Neural progenitor cell (in vitro differentiated cells): ENCODE data around the gene KIF4A. TPM values are rescaled to one million over a fixed set of nuclear protein-coding genes. Genes with fewer than 3 reads are reported as not detected.
"Not testable (repeated sequence)": the region's sequence is repeated elsewhere in the genome, so short reads cannot be mapped to it uniquely, and the experiment has no call there.

Experiments used
- DNase-seq: peaks from one replicate; pipeline ENCODE4 v3.0.0-alpha.2; 2016; ENCODE audit warnings: low spot score
- H2AFZ ChIP-seq: fragments of 200-600 bp; sonication (generic); replicated peaks from 2 replicates; pipeline ENCODE4 v1.6.1; 2016; ENCODE audit warnings: antibody characterized with exemption
- H3F3A ChIP-seq: fragments of 200-600 bp; sonication (generic); 2 replicates; pipeline ENCODE4 v1.6.1; 2016; ENCODE audit warnings: antibody characterized with exemption, low read depth
- H3K27ac ChIP-seq: fragments of 200-600 bp; sonication (generic); 2 replicates; pipeline ENCODE4 v1.5.1; 2016; ENCODE audit warnings: mild to moderate bottlenecking
- H3K27me3 ChIP-seq: fragments of 200-600 bp; sonication (generic); 2 replicates; pipeline ENCODE4 v1.6.1; 2016; ENCODE audit warnings: mild to moderate bottlenecking, moderate library complexity
- H3K36me3 ChIP-seq: fragments of 200-600 bp; sonication (generic); 2 replicates; pipeline ENCODE4 v1.5.1; 2016
- H3K4me1 ChIP-seq: fragments of 200-600 bp; sonication (generic); 2 replicates; pipeline ENCODE4 v1.6.1; 2016; ENCODE audit warnings: mixed run types
- H3K4me2 ChIP-seq: fragments of 200-600 bp; sonication (generic); 2 replicates; pipeline ENCODE4 v1.6.1; 2016
- H3K4me3 ChIP-seq: fragments of 200-600 bp; sonication (generic); 2 replicates; pipeline ENCODE4 v1.5.1; 2016
- H3K79me2 ChIP-seq: fragments of 200-600 bp; sonication (generic); 2 replicates; pipeline ENCODE4 v1.6.1; 2016; ENCODE audit warnings: low read depth
- H3K9ac ChIP-seq: fragments of 200-600 bp; sonication (generic); 2 replicates; pipeline ENCODE4 v1.6.1; 2016
- H3K9me3 ChIP-seq: fragments of 200-600 bp; sonication (generic); 2 replicates; pipeline ENCODE4 v1.5.1; 2016; ENCODE audit warnings: low read depth
- H4K20me1 ChIP-seq: fragments of 200-600 bp; sonication (generic); 2 replicates; pipeline ENCODE4 v1.6.1; 2016; ENCODE audit warnings: low read depth
- H3K27ac Mint-ChIP-seq: 3 replicates; pipeline ENCODE4 v1.8.0; 2021; ENCODE audit warnings: mixed read lengths
- H3K27me3 Mint-ChIP-seq: 2 replicates; pipeline ENCODE4 v1.8.0; 2022; ENCODE audit warnings: low read depth, mild to moderate bottlenecking, inconsistent platforms, moderate library complexity, mixed read lengths; ENCODE audit not compliant: insufficient read depth
- H3K36me3 Mint-ChIP-seq: 3 replicates; pipeline ENCODE4 v1.8.0; 2021; ENCODE audit warnings: mixed read lengths
- H3K4me1 Mint-ChIP-seq: 3 replicates; pipeline ENCODE4 v1.8.0; 2021; ENCODE audit warnings: mixed read lengths
- H3K4me3 Mint-ChIP-seq: 3 replicates; pipeline ENCODE4 v1.8.0; 2021; ENCODE audit warnings: mild to moderate bottlenecking, moderate library complexity, mixed read lengths
- H3K9me3 Mint-ChIP-seq: 3 replicates; pipeline ENCODE4 v1.8.0; 2020; ENCODE audit warnings: mixed read lengths
- CTCF ChIP-seq: fragments of 200-600 bp; sonication (generic); IDR thresholded peaks from 2 replicates; pipeline ENCODE4 v1.5.1; 2017; ENCODE audit warnings: antibody characterized with exemption, mild to moderate bottlenecking
- EZH2 ChIP-seq: fragments of 200-600 bp; sonication (generic); IDR thresholded peaks from 2 replicates; pipeline ENCODE4 v1.6.1; 2017; ENCODE audit warnings: antibody characterized with exemption, mild to moderate bottlenecking, moderate library complexity
- EZH2phosphoT487 ChIP-seq: fragments of 200-600 bp; sonication (generic); IDR thresholded peaks from 2 replicates; pipeline ENCODE4 v1.6.1; 2017; ENCODE audit warnings: antibody characterized with exemption
- total RNA-seq: library from RNA; depleted of rRNA; stranded (reverse); fragments of >200 nt; gene quantifications from 2 replicates; pipeline ENCODE4 v1.2.3, GENCODE V29; 2015; ENCODE audit warnings: low replicate concordance

Gene KIF4A
- total RNA-seq, 1 donor from 2014 or later = 77.6 TPM

GRCh38 chrX:70313503-70313902 is 23.6 kb downstream of the KIF4A start:
- Mint-ChIP-seq H3K4me1 (no peaks in the 10 kb centered on the region), H3K36me3 (peaks cover 15% of the 10 kb centered on the region), H3K4me3 (no peak overlapping the region), H3K27me3 (no peaks in the 10 kb centered on the region), H3K27ac (no peak overlapping the region), H3K9me3 (no peaks in the 10 kb centered on the region)
- Histone ChIP-seq H3K4me1 (no peaks in the 10 kb centered on the region), H3K9me3 (peaks cover 3% of the 10 kb centered on the region), H2AFZ (no peak overlapping the region), H3F3A (no peaks in the 10 kb centered on the region), H3K4me2 (no peak overlapping the region), H3K4me3 (no peak overlapping the region), H3K79me2 (peaks cover 25% of the 10 kb centered on the region), H3K36me3 (peaks cover 3% of the 10 kb centered on the region), H3K9ac (no peak overlapping the region), H3K27me3 (no peaks in the 10 kb centered on the region), H3K27ac (no peak overlapping the region), H4K20me1 (no peaks in the 10 kb centered on the region)
- no peak for TF ChIP-seq CTCF
- TF ChIP-seq EZH2 = no peak
- TF ChIP-seq EZH2phosphoT487 = no peak
- DNase-seq = no peak

DNA sequence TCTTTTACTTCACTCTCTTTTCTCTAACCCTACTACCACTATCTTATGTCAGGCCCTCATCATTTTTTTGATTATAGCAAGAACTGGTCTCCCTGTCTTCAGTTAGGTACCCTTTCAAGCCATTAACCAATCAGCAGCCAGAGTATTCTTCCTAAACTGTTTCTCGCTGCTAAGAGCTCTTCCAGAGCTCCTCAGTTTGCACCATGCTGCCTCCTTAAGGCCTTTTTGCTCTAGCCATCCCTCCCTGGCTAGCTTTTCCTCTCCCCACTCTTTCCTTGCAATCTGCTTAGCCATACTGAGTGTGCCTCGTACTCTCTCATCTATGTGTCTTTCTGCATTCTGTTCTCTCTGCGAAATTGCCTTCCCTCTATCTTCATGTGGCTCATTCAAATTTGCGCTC is 32.9 kb downstream of the KIF4A start:
- DNase-seq = no peak
- H3K27ac ChIP-seq = no peak overlapping the region
- no peaks in the 10 kb centered on the region for H3K9me3 ChIP-seq
- no peaks in the 10 kb centered on the region for H3K36me3 ChIP-seq
- Mint-ChIP-seq H3K27me3 (no peaks in the 10 kb centered on the region), H3K4me1 (no peaks in the 10 kb centered on the region), H3K27ac (no peak overlapping the region), H3K4me3 (no peak overlapping the region), H3K9me3 (no peaks in the 10 kb centered on the region), H3K36me3 (peaks cover 4% of the 10 kb centered on the region)
- H3K79me2 ChIP-seq = no peaks in the 10 kb centered on the region
- H3K9ac ChIP-seq = no peak overlapping the region
- H3K4me3 ChIP-seq = no peak overlapping the region
- no peaks in the 10 kb centered on the region for H4K20me1 ChIP-seq
- no peak overlapping the region for H2AFZ ChIP-seq
- no peaks in the 10 kb centered on the region for H3F3A ChIP-seq
- TF ChIP-seq EZH2 = no peak
- no peak for TF ChIP-seq CTCF
- TF ChIP-seq EZH2phosphoT487 = no peak
- no peak overlapping the region for H3K4me2 ChIP-seq
- H3K27me3 ChIP-seq = no peaks in the 10 kb centered on the region
- H3K4me1 ChIP-seq = no peaks in the 10 kb centered on the region

- not testable (repeated sequence) for H3K27ac Mint-ChIP-seq, H2AFZ ChIP-seq
Observed at GRCh38 chrX:70323628-70324027, 33.7 kb downstream of the KIF4A start.

DNA sequence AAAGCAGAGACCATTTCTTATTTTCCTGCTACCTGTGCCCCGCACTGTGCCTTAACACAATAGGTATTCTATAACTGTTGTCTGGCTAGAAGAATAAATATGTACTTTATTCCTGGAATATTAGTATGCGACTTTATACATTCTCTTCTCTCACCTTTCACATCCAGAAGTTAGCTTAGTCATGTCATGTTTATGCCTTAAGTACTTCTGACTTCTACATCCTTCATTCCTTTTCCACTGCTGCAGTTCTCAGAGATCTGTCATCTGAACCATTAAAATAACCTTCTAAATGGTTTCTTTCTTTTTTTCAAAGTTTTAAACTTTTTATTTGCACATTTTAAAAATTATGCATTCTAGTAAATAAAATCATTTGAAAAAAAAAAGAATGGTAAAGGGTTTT is 34.4 kb downstream of the KIF4A start:
- H3K36me3 Mint-ChIP-seq = peaks cover 4% of the 10 kb centered on the region
- no peak overlapping the region for H3K27ac Mint-ChIP-seq
- H3K9me3 Mint-ChIP-seq = no peaks in the 10 kb centered on the region
- no peaks in the 10 kb centered on the region for H3K4me1 Mint-ChIP-seq
- no peak for TF ChIP-seq EZH2
- no peak for TF ChIP-seq EZH2phosphoT487
- no peak for TF ChIP-seq CTCF
- Histone ChIP-seq H3K36me3 (no peaks in the 10 kb centered on the region), H3K4me3 (no peak overlapping the region), H3K4me1 (no peaks in the 10 kb centered on the region), H2AFZ (no peak overlapping the region), H3K9ac (no peak overlapping the region), H3K9me3 (no peaks in the 10 kb centered on the region), H3K4me2 (no peak overlapping the region), H3K79me2 (no peaks in the 10 kb centered on the region), H3K27ac (no peak overlapping the region), H3F3A (no peaks in the 10 kb centered on the region), H3K27me3 (no peaks in the 10 kb centered on the region), H4K20me1 (no peaks in the 10 kb centered on the region)
- H3K4me3 Mint-ChIP-seq = no peak overlapping the region
- no peaks in the 10 kb centered on the region for H3K27me3 Mint-ChIP-seq
- no peak for DNase-seq

More at GRCh38 chrX:70323628-70324027, 33.7 kb downstream of the KIF4A start:
- H4K20me1 ChIP-seq, H3K9ac ChIP-seq, H3K27me3 Mint-ChIP-seq, H3K27ac ChIP-seq, H3K79me2 ChIP-seq, H3K4me1 ChIP-seq, H3K4me1 Mint-ChIP-seq, H3F3A ChIP-seq, H3K4me3 Mint-ChIP-seq, H3K36me3 ChIP-seq, H3K4me3 ChIP-seq, H3K27me3 ChIP-seq, H3K4me2 ChIP-seq, H3K9me3 Mint-ChIP-seq, DNase-seq, H3K36me3 Mint-ChIP-seq, H3K9me3 ChIP-seq: not testable (repeated sequence)
